PC-3 (cell line): ENCODE measurements around the gene EIF4ENIF1. TPM values are rescaled to one million over a fixed set of nuclear protein-coding genes. Genes with fewer than 3 reads are reported as not detected.

Experiments
- ATAC-seq: fragments of 200-7000 bp; cut with Tn5 transposase; 2 replicates; pipeline ENCODE4 v1.9.1; 2020; ENCODE audit warnings: mild to moderate bottlenecking, moderate library complexity
- BruUV-seq: library from RNA; stranded (reverse); fragments of 400-500 nt; replicated peaks from 2 replicates; lab custom pipeline; 2021; lab: Mats Ljungman, UMichigan
- CTCF ChIA-PET: fragments of 300-600 bp; sonication (Branson Sonifier 250); formaldehyde crosslinking; loops from one replicate; lab custom pipeline; 2022; ENCODE audit warnings: antibody characterized with exemption; lab: Charles Lee
- POLR2A ChIA-PET: fragments of 300-600 bp; sonication (Branson Sonifier 250); formaldehyde crosslinking; loops from one replicate; lab custom pipeline; 2022; ENCODE audit warnings: antibody characterized with exemption; ENCODE audit not compliant: unreplicated experiment; lab: Charles Lee
- DNase-seq: peaks from one replicate; pipeline ENCODE4 v3.0.0-alpha.2; 2015
- H2AFZ ChIP-seq: fragments of 300-600 bp; sonication (generic); 2 replicates; pipeline ENCODE4 v1.6.0; 2016; ENCODE audit warnings: antibody characterized with exemption, low read length
- H3F3A ChIP-seq: fragments of 300-600 bp; sonication (generic); one replicate; pipeline ENCODE4 v1.6.0; 2017; ENCODE audit warnings: antibody characterized with exemption, low read length, control low read depth, mild to moderate bottlenecking; ENCODE audit not compliant: unreplicated experiment
- H3K27ac ChIP-seq: fragments of 300-600 bp; sonication (generic); 2 replicates; pipeline ENCODE4 v1.5.1; 2016; ENCODE audit warnings: mild to moderate bottlenecking, low read length
- H3K27me3 ChIP-seq: fragments of 300-600 bp; sonication (generic); 2 replicates; pipeline ENCODE4 v1.6.1; 2016; ENCODE audit warnings: low read length, mixed read lengths
- H3K36me3 ChIP-seq: fragments of 300-600 bp; sonication (generic); 2 replicates; pipeline ENCODE4 v1.6.1; 2016; ENCODE audit warnings: low read depth, mixed run types, low read length, mixed read lengths
- H3K4me1 ChIP-seq: fragments of 300-600 bp; sonication (generic); 2 replicates; pipeline ENCODE4 v1.5.1; 2016; ENCODE audit warnings: low read length; ENCODE audit not compliant: insufficient read depth
- H3K4me2 ChIP-seq: fragments of 300-600 bp; sonication (generic); 2 replicates; pipeline ENCODE4 v1.6.0; 2016; ENCODE audit warnings: low read length
- H3K4me3 ChIP-seq: fragments of 300-600 bp; sonication (generic); 2 replicates; pipeline ENCODE4 v1.5.1; 2016; ENCODE audit warnings: mild to moderate bottlenecking, low read length, mixed read lengths
- H3K79me2 ChIP-seq: fragments of 300-600 bp; sonication (generic); 2 replicates; pipeline ENCODE4 v1.6.1; 2017; ENCODE audit warnings: low read length, mixed read lengths
- H3K9ac ChIP-seq: fragments of 300-600 bp; sonication (generic); 2 replicates; pipeline ENCODE4 v1.6.0; 2016; ENCODE audit warnings: mild to moderate bottlenecking, low read length
- H3K9me2 ChIP-seq: fragments of 300-600 bp; sonication (generic); replicated peaks from 2 replicates; pipeline ENCODE4 v1.6.1; 2016; ENCODE audit warnings: mixed run types, low read length, mixed read lengths
- H3K9me3 ChIP-seq: fragments of 300-600 bp; sonication (generic); 2 replicates; pipeline ENCODE4 v1.6.1; 2016; ENCODE audit warnings: low read length, mixed read lengths
- H4K20me1 ChIP-seq: fragments of 300-600 bp; sonication (generic); 2 replicates; pipeline ENCODE4 v1.6.1; 2016; ENCODE audit warnings: low read length, mixed read lengths
- CTCF ChIP-seq: fragments of 300-600 bp; sonication (generic); conservative IDR thresholded peaks from 2 replicates; pipeline ENCODE4 v1.5.1; 2017; ENCODE audit warnings: antibody characterized with exemption, low read depth, mild to moderate bottlenecking, low read length
- EZH2 ChIP-seq: fragments of 300-600 bp; sonication (generic); IDR thresholded peaks from one replicate; pipeline ENCODE4 v1.6.1; 2017; ENCODE audit warnings: antibody characterized with exemption, mild to moderate bottlenecking, low read length; ENCODE audit not compliant: unreplicated experiment
- EZH2phosphoT487 ChIP-seq: fragments of 300-600 bp; sonication (generic); IDR thresholded peaks from 2 replicates; pipeline ENCODE4 v1.6.1; 2018; ENCODE audit warnings: mild to moderate bottlenecking, antibody characterized with exemption, low read length, borderline replicate concordance
- intact Hi-C: fragments of 100-400 bp; cut with micrococcal nuclease; formaldehyde crosslinking; loops from 2 replicates; pipeline ENCODE4 v1.9.0; 2023
- total RNA-seq: library from RNA; depleted of rRNA; stranded (reverse); fragments of >200 nt; gene quantifications from 2 replicates; pipeline ENCODE4 v1.2.3, GENCODE V29; 2014; rRNA removed

The EIF4ENIF1 gene
- total RNA-seq, 1 experiment from 2014 or later = 5.3 TPM

GRCh38 chr22:31393893-31394292 is 95.7 kb downstream of the EIF4ENIF1 start:
- Histone ChIP-seq H3K4me2 (no peak overlapping the region), H2AFZ (no peak overlapping the region), H3K9me3 (no peaks in the 10 kb centered on the region), H4K20me1 (no peaks in the 10 kb centered on the region), H3K9me2 (no peaks in the 10 kb centered on the region), H3K79me2 (no peaks in the 10 kb centered on the region), H3K9ac (no peak overlapping the region), H3F3A (no peaks in the 10 kb centered on the region), H3K27me3 (no peaks in the 10 kb centered on the region), H3K27ac (no peak overlapping the region), H3K4me1 (peaks cover 3% of the 10 kb centered on the region; the same call in 1 of the 2 replicates), H3K4me3 (no peak overlapping the region), H3K36me3 (no peaks in the 10 kb centered on the region)
- POLR2A ChIA-PET = no interaction called here
- intact Hi-C loops = no loop called here
- no peak for TF ChIP-seq EZH2
- TF ChIP-seq EZH2phosphoT487 = no peak
- no peak for TF ChIP-seq CTCF
- CTCF ChIA-PET = no interaction called here
- no TSS peak for BruUV-seq
- ATAC-seq (no peak), DNase-seq (no peak)

Other genes with a start within 250 kb of the EIF4ENIF1 start
- 1.5 and 1.9 TPM in 2 replicates for gene PIK3IP1, start 197.4 kb downstream of the EIF4ENIF1 start, total RNA-seq
- 31.3 and 40.7 TPM in 2 replicates for gene PATZ1, start 143.5 kb downstream of the EIF4ENIF1 start, total RNA-seq
- gene DRG1, start 90.2 kb downstream of the EIF4ENIF1 start, total RNA-seq = 32.1 and 49.9 TPM in 2 replicates
- gene SFI1, start 6.7 kb upstream of the EIF4ENIF1 start, total RNA-seq = 22.5 and 24.0 TPM in 2 replicates
- 36.0 and 50.5 TPM in 2 replicates for gene PISD, start 172.4 kb upstream of the EIF4ENIF1 start, total RNA-seq